Measurements from ENCODE around the gene USP28. TPM values are rescaled to one million over a fixed set of nuclear protein-coding genes. Genes with fewer than 3 reads are reported as not detected.

The USP28 gene
- total RNA-seq, 1 donor from 2014 or later = 89.8 TPM

GRCh38 chr11:113864410-113864809 is 11.0 kb downstream of the USP28 start:
- H3K4me1 Mint-ChIP-seq (ENCODE audit: unreplicated experiment) = peaks cover 30% of the 10 kb centered on the region
- no peak for TF ChIP-seq CTCF (IDR thresholded peaks at IDR 0.05; ENCODE audit: unreplicated experiment)
- no peaks in the 10 kb centered on the region for H3K36me3 Mint-ChIP-seq (ENCODE audit: low read depth, unreplicated experiment)
- no peaks in the 10 kb centered on the region for H3K9me3 Mint-ChIP-seq (ENCODE audit: unreplicated experiment)
- DNase-seq (ENCODE audit: low spot score) = no peak
- no peak overlapping the region for H3K4me3 Mint-ChIP-seq (ENCODE audit: unreplicated experiment)
- no peak overlapping the region for H3K27ac Mint-ChIP-seq (ENCODE audit: unreplicated experiment)
- H3K27me3 Mint-ChIP-seq (ENCODE audit: unreplicated experiment) = peaks cover 2% of the 10 kb centered on the region

DNA sequence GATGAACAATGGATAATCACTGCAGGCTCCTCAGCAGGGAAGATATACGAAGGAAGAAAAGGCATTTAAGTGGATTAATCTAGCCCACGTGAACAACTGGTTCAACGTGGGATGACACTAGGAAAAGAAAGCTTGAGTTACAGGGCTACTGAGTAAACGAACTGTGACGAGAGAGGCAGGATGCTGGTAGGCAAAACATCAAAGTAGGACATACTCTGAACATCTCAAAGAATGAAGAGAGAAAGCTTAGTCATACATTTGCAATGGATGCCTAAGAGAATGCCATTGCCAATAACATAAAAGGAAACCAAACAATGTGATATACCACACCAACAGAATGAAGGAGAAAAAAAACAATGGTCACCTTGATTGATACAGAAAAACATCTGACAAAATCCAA is 12.9 kb downstream of the USP28 start:
- no peak overlapping the region for H3K4me3 Mint-ChIP-seq (ENCODE audit: unreplicated experiment)
- TF ChIP-seq CTCF (IDR thresholded peaks at IDR 0.05; ENCODE audit: unreplicated experiment) = no peak
- peak overlapping the region; percentile 50 for H3K27ac Mint-ChIP-seq (ENCODE audit: unreplicated experiment)
- H3K9me3 Mint-ChIP-seq (ENCODE audit: unreplicated experiment) = no peaks in the 10 kb centered on the region
- DNase-seq (ENCODE audit: low spot score) = no peak
- H3K36me3 Mint-ChIP-seq (ENCODE audit: low read depth, unreplicated experiment) = no peaks in the 10 kb centered on the region
- H3K4me1 Mint-ChIP-seq (ENCODE audit: unreplicated experiment) = peaks cover 28% of the 10 kb centered on the region
- H3K27me3 Mint-ChIP-seq (ENCODE audit: unreplicated experiment) = peaks cover 2% of the 10 kb centered on the region

DNA sequence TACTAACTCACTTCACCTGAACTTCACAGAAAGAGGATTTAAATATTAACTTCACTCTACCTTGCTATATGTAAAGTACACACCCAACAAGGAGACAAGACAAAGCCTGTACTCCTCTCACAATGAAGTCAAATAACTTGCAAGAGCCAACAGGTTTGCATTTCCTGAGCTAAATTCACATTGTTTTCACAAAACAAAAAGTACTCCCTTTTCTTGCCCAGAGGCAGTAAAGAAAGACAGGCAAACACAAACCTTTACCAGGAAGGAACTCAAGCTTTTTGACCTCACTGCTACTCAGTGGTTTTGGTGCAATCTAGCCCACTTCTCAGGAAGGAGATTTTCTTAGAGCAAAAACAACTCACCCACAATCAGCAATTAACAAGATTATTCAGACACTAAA is 15.7 kb downstream of the USP28 start:
- H3K4me3 Mint-ChIP-seq (ENCODE audit: unreplicated experiment) = peak overlapping the region; percentile 47
- peaks cover 35% of the 10 kb centered on the region for H3K4me1 Mint-ChIP-seq (ENCODE audit: unreplicated experiment)

DNA sequence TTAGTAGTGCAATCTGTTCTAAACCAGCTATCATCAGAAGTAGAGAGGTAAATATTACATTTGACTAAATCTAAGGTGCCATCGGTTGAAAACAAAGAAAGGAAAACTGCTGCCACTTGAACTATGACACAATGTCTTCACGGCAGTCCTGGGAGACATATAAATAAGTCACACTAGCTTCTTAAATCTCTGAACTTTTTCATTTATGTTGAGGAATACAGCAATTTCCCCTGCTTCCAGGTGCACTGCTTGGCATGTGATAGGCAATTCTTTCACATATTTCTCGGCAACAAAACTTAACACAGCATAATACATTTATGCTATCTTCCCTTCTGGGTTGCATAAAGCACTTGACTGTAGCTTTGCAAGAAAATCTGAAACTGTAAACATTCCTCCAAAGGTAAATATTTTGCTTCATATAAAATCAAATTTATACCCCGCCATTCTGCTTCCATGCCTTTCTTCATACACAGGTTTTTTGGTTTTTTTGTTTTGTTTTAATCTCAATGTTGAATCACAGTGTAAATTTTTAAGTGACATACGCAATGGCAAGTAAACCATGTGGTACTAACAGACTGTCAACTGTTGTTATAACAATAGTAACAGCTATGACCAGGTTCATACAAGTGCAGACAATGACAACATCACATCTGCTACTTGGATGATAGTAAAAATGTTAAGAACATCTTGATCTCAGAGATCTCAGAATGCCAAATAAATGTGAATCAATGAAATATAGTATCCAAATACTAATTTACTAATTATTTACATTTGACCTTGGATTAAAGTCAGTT is 18.2 kb downstream of the USP28 start:
- peaks cover 2% of the 10 kb centered on the region for H3K27me3 Mint-ChIP-seq (ENCODE audit: unreplicated experiment)
- TF ChIP-seq CTCF (IDR thresholded peaks at IDR 0.05; ENCODE audit: unreplicated experiment) = no peak
- H3K27ac Mint-ChIP-seq (ENCODE audit: unreplicated experiment) = no peak overlapping the region
- no peak for DNase-seq (ENCODE audit: low spot score)
- H3K4me3 Mint-ChIP-seq (ENCODE audit: unreplicated experiment) = no peak overlapping the region
- no peaks in the 10 kb centered on the region for H3K36me3 Mint-ChIP-seq (ENCODE audit: low read depth, unreplicated experiment)
- H3K9me3 Mint-ChIP-seq (ENCODE audit: unreplicated experiment) = no peaks in the 10 kb centered on the region
- peaks cover 29% of the 10 kb centered on the region for H3K4me1 Mint-ChIP-seq (ENCODE audit: unreplicated experiment)

More for the DNA sequence above, 15.7 kb downstream of the USP28 start:
- H3K27ac Mint-ChIP-seq (ENCODE audit: unreplicated experiment) = peak overlapping the region; percentile 86
- DNase-seq (ENCODE audit: low spot score) = no peak
- no peak for TF ChIP-seq CTCF (IDR thresholded peaks at IDR 0.05; ENCODE audit: unreplicated experiment)
- H3K36me3 Mint-ChIP-seq (ENCODE audit: low read depth, unreplicated experiment) = no peaks in the 10 kb centered on the region
- peaks cover 2% of the 10 kb centered on the region for H3K27me3 Mint-ChIP-seq (ENCODE audit: unreplicated experiment)
- no peaks in the 10 kb centered on the region for H3K9me3 Mint-ChIP-seq (ENCODE audit: unreplicated experiment)

GRCh38 chr11:113855803-113856202 is 19.6 kb downstream of the USP28 start:
- H3K27me3 Mint-ChIP-seq (ENCODE audit: unreplicated experiment) = no peaks in the 10 kb centered on the region
- peaks cover 12% of the 10 kb centered on the region for H3K36me3 Mint-ChIP-seq (ENCODE audit: low read depth, unreplicated experiment)
- H3K4me1 Mint-ChIP-seq (ENCODE audit: unreplicated experiment) = peaks cover 23% of the 10 kb centered on the region
- TF ChIP-seq CTCF (IDR thresholded peaks at IDR 0.05; ENCODE audit: unreplicated experiment) = no peak
- no peak overlapping the region for H3K27ac Mint-ChIP-seq (ENCODE audit: unreplicated experiment)
- no peak for DNase-seq (ENCODE audit: low spot score)
- H3K4me3 Mint-ChIP-seq (ENCODE audit: unreplicated experiment) = no peak overlapping the region
- H3K9me3 Mint-ChIP-seq (ENCODE audit: unreplicated experiment) = no peaks in the 10 kb centered on the region
